ENCODE data around the gene TPRKB. TPM values are rescaled to one million over a fixed set of nuclear protein-coding genes. Genes with fewer than 3 reads are reported as not detected.
"Not testable (repeated sequence)": the region's sequence is repeated elsewhere in the genome, so short reads cannot be mapped to it uniquely, and the experiment has no call there.

TPRKB gene
- total RNA-seq, 2 donors from 2014 or later = 30.1 to 30.3 TPM

DNA sequence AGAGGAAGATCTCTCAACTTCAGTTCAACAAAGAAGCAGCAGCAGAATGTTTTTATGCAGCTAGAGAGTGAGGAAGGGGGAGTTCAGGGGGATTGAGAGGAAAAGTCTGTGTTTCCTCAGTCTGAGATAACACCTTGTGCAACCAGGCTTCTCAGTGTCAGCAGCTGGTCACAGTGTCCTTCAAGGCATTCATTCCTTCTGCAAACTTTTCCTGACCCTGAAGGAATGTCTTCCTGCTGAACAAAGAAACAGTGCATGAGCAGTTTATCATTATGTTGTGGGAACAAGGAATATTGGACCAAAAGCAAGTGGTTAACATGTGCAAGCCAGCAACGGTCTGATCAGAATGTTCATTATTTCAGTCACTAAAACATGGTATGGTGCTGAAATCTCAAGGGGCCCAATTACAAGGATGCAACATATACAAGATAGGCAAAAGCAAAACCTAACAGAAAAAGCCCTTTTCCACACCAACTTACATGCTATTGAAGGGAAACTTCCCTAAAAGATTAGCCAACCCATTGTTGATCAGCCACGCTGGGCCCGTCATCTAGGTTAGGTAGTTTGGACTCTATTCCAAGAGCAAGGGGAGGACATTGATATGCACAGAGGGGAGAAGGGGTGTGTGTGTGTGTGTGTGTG is 34.2 kb downstream of the TPRKB start:
- H3K4me3 Mint-ChIP-seq; H3K27ac Mint-ChIP-seq; H3K9me3 Mint-ChIP-seq; ATAC-seq (replicated peaks in 1 of 2); H3K36me3 Mint-ChIP-seq (ENCODE audit: insufficient read depth in 2 of 2); DNase-seq; H3K4me1 Mint-ChIP-seq (ENCODE audit: low read depth): not testable (repeated sequence)
- peaks cover 14% of the 10 kb centered on the region for H3K27me3 Mint-ChIP-seq (ENCODE audit: low read depth)

DNA sequence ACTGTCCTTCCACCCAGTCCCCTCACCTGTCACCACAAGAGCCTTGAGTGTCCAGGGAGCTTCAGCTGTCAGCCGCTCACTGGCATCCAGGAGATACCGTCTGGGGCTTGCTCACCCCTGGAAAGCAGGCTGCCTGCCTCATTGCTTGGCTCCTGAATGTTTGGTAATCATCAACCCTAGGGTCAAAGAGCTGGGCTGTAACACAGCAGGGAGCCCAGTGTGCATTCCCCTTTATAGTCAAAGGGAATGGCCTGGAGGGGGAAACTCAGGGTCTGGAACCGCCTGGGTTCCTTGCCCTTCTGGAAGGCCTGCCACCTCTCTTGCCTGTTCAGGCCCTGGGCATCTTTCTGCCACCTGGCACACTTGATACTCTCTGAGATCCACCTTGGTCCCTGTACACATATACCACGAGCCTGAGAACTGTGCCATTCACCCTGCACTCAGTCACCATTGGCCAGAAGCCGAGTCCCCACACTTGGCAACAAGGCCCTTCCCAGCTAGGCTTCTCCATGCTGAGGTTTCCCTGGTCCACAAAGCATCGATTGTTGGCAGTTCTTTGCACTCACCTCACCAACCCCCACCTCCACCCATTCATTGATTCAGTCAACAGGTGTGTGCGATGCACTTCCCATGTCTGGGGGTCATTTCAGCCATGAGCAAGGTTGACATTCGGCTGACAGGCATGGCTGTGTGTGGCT is 35.0 kb downstream of the TPRKB start:
- Mint-ChIP-seq H3K9me3 (no peaks in the 10 kb centered on the region), H3K27me3 (ENCODE audit: low read depth) (peaks cover 14% of the 10 kb centered on the region), H3K4me3 (no peak overlapping the region), H3K4me1 (ENCODE audit: low read depth) (no peaks in the 10 kb centered on the region), H3K36me3 (ENCODE audit: insufficient read depth in 2 of 2) (no peaks in the 10 kb centered on the region), H3K27ac (no peak overlapping the region)
- no peak for DNase-seq
- ATAC-seq (replicated peaks in 1 of 2) = no peak

DNA sequence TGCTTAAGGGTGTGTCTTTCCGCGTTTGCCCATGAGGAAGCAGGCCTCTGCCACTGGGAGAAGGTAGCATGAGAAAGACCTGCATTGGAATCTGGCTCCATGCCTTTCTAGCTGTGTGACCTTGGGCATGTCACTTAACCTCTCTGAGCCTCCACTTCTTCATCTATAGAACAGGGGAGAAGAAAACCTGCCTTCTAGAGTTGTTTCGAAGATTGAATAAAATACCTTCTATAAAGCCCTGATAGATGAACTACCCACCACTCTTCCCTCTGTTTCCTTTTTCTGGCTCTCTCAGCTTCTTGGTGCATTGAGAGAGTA is 35.7 kb downstream of the TPRKB start:
- not testable (repeated sequence) for DNase-seq; H3K4me3 Mint-ChIP-seq; H3K36me3 Mint-ChIP-seq (ENCODE audit: insufficient read depth in 2 of 2); H3K27ac Mint-ChIP-seq; H3K4me1 Mint-ChIP-seq (ENCODE audit: low read depth); ATAC-seq (replicated peaks in 1 of 2); H3K9me3 Mint-ChIP-seq
- H3K27me3 Mint-ChIP-seq (ENCODE audit: low read depth) = peaks cover 14% of the 10 kb centered on the region

DNA sequence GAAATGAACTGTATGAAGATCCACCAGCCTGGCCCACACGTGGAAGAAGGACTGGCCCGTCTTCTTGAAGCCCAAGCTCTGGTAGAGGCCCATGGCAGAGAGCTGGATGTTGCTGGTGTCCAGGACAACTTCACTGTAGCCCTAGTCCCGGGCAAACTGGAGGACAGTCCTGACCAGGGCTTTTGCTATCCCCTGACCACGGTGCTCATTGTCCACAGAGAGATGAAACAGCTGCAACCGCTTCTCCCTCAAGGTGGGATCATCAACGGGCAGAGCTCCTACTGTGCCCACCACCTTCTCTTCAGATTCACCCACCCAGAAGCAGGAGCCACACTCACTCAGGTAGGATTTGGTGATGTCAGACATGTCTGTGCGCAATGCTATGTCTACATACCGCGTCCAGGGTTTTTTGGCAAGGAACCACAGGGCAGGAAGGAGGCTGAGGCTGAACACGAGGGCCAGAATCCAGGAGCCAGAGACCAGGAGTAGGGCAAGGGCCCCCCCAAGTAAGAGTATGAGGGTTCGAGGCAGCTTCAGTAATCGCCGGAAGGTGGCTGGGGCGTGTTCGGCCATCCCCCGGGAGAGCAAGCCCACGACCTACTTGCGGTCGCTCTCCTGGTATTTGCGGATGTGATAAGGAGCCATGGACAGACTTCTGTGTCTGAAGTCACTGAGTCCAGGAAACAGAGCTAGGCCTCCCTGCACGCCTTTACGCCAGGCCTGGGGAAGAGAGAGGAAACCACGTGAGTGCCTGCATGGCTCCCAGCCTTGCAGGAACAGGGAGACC is 36.3 kb downstream of the TPRKB start:
- Mint-ChIP-seq H3K4me3 (no peak overlapping the region), H3K36me3 (ENCODE audit: insufficient read depth in 2 of 2) (no peaks in the 10 kb centered on the region), H3K27me3 (ENCODE audit: low read depth) (peaks cover 14% of the 10 kb centered on the region), H3K9me3 (no peaks in the 10 kb centered on the region), H3K4me1 (ENCODE audit: low read depth) (no peaks in the 10 kb centered on the region), H3K27ac (no peak overlapping the region)
- DNase-seq (no peak), ATAC-seq (replicated peaks in 1 of 2) (no peak)

DNA sequence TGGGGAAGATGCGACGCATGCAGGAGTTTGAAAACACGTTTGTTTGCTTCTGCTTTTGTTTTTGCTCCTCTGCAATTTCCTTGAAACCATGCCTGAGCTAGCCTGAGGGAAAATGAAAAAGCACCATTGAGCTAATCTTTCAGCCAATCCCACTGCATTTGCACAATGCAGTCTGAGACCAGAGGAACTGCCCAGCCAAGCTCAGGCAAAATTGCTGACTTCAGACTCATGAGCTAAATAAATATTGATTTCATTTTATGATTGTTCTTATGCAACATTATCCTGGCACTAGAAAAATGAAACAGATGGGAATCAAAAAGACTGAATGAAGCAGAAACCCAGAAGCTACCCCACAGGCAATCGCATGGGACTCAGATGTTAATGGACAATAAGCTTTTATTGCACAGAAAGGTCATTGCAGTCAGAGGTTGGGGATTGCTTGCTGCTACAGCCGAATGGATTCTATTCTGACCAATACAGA is 37.0 kb downstream of the TPRKB start:
- no peaks in the 10 kb centered on the region for H3K4me1 Mint-ChIP-seq (ENCODE audit: low read depth)
- no peaks in the 10 kb centered on the region for H3K36me3 Mint-ChIP-seq (ENCODE audit: insufficient read depth in 2 of 2)
- peaks cover 14% of the 10 kb centered on the region for H3K27me3 Mint-ChIP-seq (ENCODE audit: low read depth)
- no peaks in the 10 kb centered on the region for H3K9me3 Mint-ChIP-seq
- no peak overlapping the region for H3K27ac Mint-ChIP-seq
- H3K4me3 Mint-ChIP-seq = no peak overlapping the region
- DNase-seq (no peak), ATAC-seq (replicated peaks in 1 of 2) (no peak)

DNA sequence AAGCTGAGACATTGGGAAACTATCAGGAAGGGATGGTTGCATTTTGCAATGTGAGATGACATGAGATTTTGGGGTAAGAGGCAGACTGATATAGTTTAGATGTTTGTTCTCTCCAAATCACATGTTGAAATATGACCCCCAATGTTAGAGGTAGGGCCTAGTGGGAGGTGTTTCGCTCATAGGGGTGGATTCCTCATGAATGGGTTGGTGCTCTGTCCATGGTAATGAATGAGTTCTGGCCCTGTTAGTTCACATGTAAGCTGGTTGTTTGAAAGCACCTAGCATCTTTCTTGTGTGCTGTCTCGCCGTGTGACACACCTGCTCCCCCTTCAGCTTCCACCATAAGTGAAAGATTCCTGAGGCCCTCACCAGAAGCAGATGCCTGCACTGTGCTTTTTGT is 37.7 kb downstream of the TPRKB start:
- Mint-ChIP-seq H3K27ac (no peak overlapping the region), H3K36me3 (ENCODE audit: insufficient read depth in 2 of 2) (no peaks in the 10 kb centered on the region), H3K9me3 (no peaks in the 10 kb centered on the region), H3K27me3 (ENCODE audit: low read depth) (peaks cover 14% of the 10 kb centered on the region), H3K4me1 (ENCODE audit: low read depth) (no peaks in the 10 kb centered on the region), H3K4me3 (no peak overlapping the region)
- no peak for ATAC-seq (replicated peaks in 1 of 2)
- no peak for DNase-seq

DNA sequence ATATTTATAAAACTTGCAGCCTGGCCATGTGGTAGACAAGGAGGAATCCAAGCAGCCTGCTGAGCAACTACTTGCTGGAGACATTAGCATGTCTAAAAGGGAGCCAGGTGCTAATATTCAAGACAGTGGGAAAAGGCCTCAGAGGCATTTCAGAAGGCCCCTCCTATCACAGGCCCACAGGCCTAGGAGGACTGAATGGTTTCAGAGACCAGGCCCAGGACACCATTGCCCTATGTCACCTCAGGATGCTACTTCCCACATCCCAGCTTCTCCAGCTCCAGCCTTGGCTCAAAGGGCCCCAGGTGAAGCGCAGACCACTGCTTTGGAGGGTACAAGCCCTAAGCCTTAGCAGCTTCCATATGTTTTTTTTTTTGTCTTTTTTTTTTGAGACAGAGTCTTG is 39.0 kb downstream of the TPRKB start:
- no peaks in the 10 kb centered on the region for H3K36me3 Mint-ChIP-seq (ENCODE audit: insufficient read depth in 2 of 2)
- peaks cover 14% of the 10 kb centered on the region for H3K27me3 Mint-ChIP-seq (ENCODE audit: low read depth)
- H3K4me1 Mint-ChIP-seq (ENCODE audit: low read depth) = no peaks in the 10 kb centered on the region

DNA sequence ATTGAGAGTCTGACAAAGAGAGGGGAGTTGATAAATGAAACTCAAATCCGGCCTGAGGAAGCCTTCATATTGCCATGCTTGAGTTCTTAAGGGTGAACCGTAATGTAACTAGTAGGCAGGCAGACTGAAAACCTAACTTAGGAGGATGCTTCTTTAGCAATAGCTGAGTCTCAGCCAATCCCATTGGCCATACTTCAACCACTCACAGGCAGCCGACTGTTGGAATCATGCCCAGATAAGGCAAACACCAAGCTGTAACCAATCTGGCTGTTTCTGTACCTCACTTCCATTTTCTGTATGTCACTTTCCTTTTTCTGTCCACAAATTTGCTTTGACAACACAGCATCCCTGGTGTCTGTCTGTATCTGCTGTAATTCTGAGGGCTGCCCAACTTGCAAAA is 39.5 kb downstream of the TPRKB start:
- no peaks in the 10 kb centered on the region for H3K36me3 Mint-ChIP-seq (ENCODE audit: insufficient read depth in 2 of 2)
- H3K9me3 Mint-ChIP-seq = no peaks in the 10 kb centered on the region
- H3K4me1 Mint-ChIP-seq (ENCODE audit: low read depth) = no peaks in the 10 kb centered on the region
- peaks cover 12% of the 10 kb centered on the region for H3K27me3 Mint-ChIP-seq (ENCODE audit: low read depth)
- H3K4me3 Mint-ChIP-seq = no peak overlapping the region
- ATAC-seq (replicated peaks in 1 of 2) (no peak), DNase-seq (no peak)
- no peak overlapping the region for H3K27ac Mint-ChIP-seq

More for the DNA sequence above, 39.0 kb downstream of the TPRKB start:
- ATAC-seq (replicated peaks in 1 of 2) = no peak
- Mint-ChIP-seq H3K27ac (no peak overlapping the region), H3K9me3 (no peaks in the 10 kb centered on the region), H3K4me3 (no peak overlapping the region)
- no peak for DNase-seq

DNA sequence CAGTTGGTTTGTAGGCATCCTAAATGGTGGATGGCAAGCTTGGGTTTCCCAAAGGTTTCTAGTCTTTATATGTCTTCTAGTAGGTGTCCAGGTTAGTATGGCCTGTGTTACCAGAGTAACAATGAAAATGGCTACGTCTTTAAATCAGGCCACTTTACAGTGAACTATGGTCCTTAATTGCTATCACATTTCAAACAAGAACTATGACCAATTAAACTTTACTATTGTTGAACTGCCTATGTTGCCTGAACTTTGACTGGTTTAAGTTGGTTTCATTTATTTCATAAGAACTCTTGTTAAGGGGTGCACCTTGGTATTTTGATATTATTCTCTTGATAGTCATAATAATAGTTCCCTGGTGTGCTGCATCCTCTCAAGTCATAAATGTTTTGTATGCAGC is 40.2 kb downstream of the TPRKB start:
- not testable (repeated sequence) for H3K27me3 Mint-ChIP-seq (ENCODE audit: low read depth); DNase-seq; H3K4me3 Mint-ChIP-seq; H3K36me3 Mint-ChIP-seq (ENCODE audit: insufficient read depth in 2 of 2); H3K27ac Mint-ChIP-seq; H3K4me1 Mint-ChIP-seq (ENCODE audit: low read depth); H3K9me3 Mint-ChIP-seq; ATAC-seq (replicated peaks in 1 of 2)

DNA sequence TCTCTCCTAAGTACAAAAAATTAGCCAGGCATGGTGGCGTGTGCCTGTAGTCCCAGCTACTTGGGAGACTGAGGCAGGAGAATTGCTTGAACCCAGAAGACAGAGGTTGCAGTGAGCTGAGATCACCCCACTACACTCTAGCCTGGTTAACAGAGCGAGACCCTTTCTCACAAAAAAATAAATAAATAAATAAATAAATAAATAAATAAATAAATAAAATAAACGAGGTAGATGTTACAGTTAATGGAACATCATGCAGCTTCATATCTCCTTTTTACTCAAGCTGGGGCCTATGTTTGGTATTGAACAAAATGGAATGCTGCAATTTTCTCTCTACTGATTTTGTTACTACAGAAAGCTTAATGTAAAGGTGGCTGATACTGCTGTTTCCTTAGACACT is 40.6 kb downstream of the TPRKB start:
- H3K9me3 Mint-ChIP-seq; H3K4me1 Mint-ChIP-seq (ENCODE audit: low read depth); ATAC-seq (replicated peaks in 1 of 2); H3K27ac Mint-ChIP-seq; DNase-seq; H3K27me3 Mint-ChIP-seq (ENCODE audit: low read depth); H3K4me3 Mint-ChIP-seq; H3K36me3 Mint-ChIP-seq (ENCODE audit: insufficient read depth in 2 of 2): not testable (repeated sequence)

DNA sequence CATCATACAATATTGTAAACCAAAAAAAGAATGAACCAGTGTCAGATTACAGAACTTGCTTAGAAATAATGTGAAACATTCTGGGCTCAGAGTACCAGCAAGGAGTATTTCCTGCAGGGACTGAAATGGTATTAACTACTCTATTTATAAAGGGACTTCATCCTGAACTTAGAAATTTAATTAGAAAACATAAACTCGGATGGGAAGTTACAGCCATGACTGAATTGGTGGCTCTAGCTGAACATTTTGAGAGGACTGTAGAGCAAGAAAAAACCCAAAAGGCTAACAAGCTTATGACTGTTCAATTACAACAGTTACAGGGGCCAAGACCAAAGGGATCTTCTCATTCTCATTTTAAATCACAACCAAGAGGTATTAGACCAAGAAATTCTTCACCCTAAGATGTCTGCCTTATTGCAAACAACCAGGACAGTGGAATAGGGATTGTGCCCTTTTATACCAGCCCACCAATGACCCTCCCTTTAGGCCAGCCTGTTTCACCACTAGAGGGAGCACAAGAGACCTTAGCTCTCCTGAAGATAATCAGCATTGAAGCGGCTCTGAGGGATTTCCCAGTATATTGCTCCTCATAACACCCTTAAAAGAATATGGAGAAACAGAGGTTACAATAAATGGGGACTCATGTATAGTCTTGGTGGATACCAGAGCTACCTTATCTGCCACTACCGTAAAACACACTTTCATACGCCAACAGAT is 46.6 kb downstream of the TPRKB start:
- DNase-seq = peak; percentile 17 to 37

DNA sequence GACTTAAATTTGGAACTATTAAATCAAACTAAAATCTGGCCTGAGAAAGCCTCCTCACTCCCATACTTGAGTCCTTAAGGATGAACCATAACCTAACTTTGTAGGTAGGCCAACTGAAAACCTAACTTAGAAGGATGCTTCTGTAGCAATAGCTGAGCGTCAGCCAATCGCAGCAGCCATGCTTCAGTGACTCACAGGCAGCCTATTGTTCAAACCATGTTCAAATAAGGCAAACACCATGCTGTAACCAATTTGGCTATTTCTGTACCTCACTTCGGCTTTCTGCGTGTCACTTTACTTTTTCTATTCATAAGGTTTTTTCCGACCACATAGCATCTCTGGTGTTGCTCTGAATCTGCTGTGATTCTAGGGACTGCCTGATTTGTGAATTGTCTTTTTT is 48.7 kb downstream of the TPRKB start:
- not testable (repeated sequence) for DNase-seq; H3K36me3 Mint-ChIP-seq (ENCODE audit: insufficient read depth in 2 of 2); H3K27ac Mint-ChIP-seq; H3K4me1 Mint-ChIP-seq (ENCODE audit: low read depth); H3K27me3 Mint-ChIP-seq (ENCODE audit: low read depth); H3K4me3 Mint-ChIP-seq; H3K9me3 Mint-ChIP-seq; ATAC-seq (replicated peaks in 1 of 2)

More for the DNA sequence above, 46.6 kb downstream of the TPRKB start:
- not testable (repeated sequence) for H3K4me1 Mint-ChIP-seq (ENCODE audit: low read depth); H3K9me3 Mint-ChIP-seq; H3K27me3 Mint-ChIP-seq (ENCODE audit: low read depth); H3K4me3 Mint-ChIP-seq; H3K27ac Mint-ChIP-seq; H3K36me3 Mint-ChIP-seq (ENCODE audit: insufficient read depth in 2 of 2)
- ATAC-seq (replicated peaks in 1 of 2) = peak; percentile 84 to 87
